IPS DF 6.9 (cell line): ENCODE results near the gene RABAC1.

Experiments
- DNase-seq: peaks from one replicate; pipeline ENCODE4 v3.0.0-alpha.2; 2013; ENCODE audit warnings: low read depth, low spot score
- H3K27ac ChIP-seq: one replicate; pipeline ENCODE4 v1.5.1; 2013; ENCODE audit warnings: low read length, control low read depth
- H3K27me3 ChIP-seq: 2 replicates; pipeline ENCODE4 v1.6.1; 2013; ENCODE audit warnings: mild to moderate bottlenecking, low read length; ENCODE audit not compliant: control insufficient read depth, insufficient read depth
- H3K36me3 ChIP-seq: 2 replicates; pipeline ENCODE4 v1.6.1; 2013; ENCODE audit warnings: low read length; ENCODE audit not compliant: control insufficient read depth, insufficient read depth
- H3K4me1 ChIP-seq: 2 replicates; pipeline ENCODE4 v1.6.1; 2013; ENCODE audit warnings: low read length; ENCODE audit not compliant: control insufficient read depth, insufficient read depth
- H3K4me3 ChIP-seq: 2 replicates; pipeline ENCODE4 v1.5.1; 2013; ENCODE audit warnings: mild to moderate bottlenecking, low read length
- H3K9me3 ChIP-seq: 2 replicates; pipeline ENCODE4 v1.6.1; 2013; ENCODE audit warnings: low read length, inconsistent platforms; ENCODE audit not compliant: control insufficient read depth, insufficient read depth
- WGBS: extraction: QIAGEN DNeasy Blood & Tissue Kit; methylation state at CpG from one replicate; pipeline ENCODE4 v1.1.7; 2013; ENCODE audit warnings: mixed read lengths, missing lambda C conversion rate; ENCODE audit not compliant: insufficient read length, insufficient coverage; 5-methylcytosine and 5-hydroxymethylcytosine counted together

RABAC1 gene

DNA sequence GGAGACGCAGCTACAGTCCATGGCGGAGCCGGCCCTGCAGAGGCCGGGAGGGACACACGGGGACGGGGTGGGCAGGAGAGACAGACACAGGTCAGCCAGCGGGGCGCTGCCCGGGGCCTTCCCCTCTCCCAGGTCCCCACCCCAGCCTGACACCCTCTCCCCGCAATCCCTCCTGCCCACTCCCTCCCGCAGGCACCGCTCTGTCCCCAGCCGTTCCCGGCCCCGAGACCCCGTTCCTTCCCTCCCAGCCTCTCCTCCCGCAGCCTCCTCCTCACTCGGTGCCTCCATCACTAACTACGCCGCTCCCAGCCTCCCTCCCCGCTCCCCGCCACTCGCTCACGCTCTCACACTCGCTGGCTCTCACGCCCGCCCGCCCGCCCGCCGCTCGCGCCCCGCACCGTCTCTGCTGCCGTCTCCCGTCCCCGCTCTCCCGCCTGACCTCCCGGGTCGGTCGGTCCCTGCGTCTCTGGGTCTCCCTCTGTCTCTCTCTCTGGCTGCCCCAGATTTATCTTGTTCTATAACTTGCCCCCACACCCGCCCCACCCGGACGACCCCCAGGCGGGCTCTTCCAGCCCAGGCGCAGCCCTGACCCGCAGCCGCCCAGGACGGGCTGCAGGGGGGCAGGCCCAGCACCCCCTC is 46.1 kb downstream of the RABAC1 start:
- no peaks in the 10 kb centered on the region for H3K36me3 ChIP-seq
- WGBS: no CpG with 5 or more reads among the region's 51 CpGs
- peaks cover 72% of the 10 kb centered on the region for H3K27me3 ChIP-seq
- peak overlapping the region; percentile 6; the same call in 1 of the 2 replicates for H3K4me3 ChIP-seq
- H3K27ac ChIP-seq: no peak overlapping the region
- no peak for DNase-seq
- no peaks in the 10 kb centered on the region for H3K9me3 ChIP-seq
- H3K4me1 ChIP-seq: peaks cover 3% of the 10 kb centered on the region; the same call in 1 of the 2 replicates

DNA sequence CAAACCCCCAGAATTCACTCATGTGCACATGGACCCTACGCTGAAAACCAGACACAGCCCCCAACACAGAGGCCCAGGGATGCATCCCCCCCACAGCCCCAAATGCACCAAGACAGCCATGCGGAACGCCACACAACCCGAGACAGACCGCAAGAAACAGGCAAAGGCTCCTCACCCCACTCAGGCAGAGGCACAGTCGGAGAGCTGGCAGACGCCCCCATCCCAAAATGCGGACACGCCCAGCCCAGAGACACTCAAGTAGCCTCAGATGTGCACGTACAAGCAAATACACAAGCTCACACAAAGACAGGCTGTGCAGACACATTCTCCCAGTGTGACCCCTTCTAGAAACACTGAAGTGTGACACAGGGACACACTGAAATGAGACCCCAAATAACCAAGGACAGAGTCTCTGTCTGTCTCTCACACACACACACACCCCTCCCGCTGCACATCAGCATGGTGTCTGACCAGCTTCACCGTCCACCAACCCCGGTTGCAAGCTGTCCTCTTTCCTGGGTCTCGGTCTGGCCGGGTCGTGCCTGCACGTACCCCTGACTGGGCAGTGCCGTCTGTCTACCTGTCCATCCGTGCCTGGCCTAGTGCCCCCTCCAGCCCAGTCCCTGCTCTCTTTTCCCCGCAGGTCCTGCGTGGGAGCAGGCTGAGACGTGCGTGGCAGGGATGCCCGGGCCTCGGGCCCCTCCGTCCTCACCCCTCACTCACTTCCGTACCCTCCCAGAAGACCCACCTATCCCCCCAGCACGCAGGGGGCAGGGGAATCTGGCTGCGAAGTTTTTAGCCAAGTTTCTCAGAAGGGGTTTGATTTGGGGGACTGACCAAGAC is 47.0 kb downstream of the RABAC1 start:
- H3K27me3 ChIP-seq: peaks cover 66% of the 10 kb centered on the region
- no peaks in the 10 kb centered on the region for H3K9me3 ChIP-seq
- H3K27ac ChIP-seq: no peak overlapping the region
- H3K36me3 ChIP-seq: no peaks in the 10 kb centered on the region
- H3K4me3 ChIP-seq: no peak overlapping the region
- WGBS: no CpG with 5 or more reads among the region's 29 CpGs
- DNase-seq: no peak
- peaks cover 3% of the 10 kb centered on the region; the same call in 1 of the 2 replicates for H3K4me1 ChIP-seq

DNA sequence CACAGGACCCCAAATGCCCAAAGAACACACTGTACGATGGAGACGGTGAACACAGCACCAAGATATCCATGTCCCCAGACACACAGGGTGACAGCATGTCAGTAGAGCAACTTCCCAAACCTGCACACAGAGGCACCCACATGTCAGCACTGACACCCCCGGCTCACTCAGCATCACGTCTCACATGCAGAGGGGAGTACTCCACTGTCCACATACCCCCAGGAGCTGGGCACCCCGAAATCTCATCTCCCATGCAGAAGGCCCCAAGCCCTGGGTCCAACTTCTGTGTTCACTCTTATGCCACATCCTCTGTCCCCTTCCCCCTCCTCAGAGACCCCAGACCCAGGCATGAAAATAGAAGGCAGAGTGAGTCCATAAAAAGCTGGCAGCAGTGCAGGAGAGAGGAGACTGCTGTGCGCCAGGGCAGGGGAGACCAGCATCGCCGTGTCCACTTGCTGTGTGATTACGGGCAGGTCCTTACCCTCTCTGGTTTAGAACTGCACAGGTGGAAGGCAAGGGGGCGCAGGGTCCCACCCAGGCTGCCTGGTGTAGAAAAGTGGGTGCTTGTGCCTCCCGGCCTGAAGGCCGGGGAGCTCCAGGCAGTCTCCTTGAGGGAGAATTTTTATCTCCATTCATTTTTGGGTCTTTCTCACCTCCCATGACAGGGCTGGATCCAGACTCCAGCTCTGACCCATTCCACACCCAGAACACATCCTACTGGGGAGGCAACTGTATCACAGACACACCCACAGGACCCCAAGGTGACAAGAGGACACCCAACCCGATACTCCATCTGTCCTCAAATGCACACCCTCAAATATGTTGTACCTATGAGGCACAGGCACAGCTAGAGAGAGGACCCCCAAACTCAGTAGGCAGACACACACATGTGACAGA is 47.9 kb downstream of the RABAC1 start:
- WGBS: no CpG with 5 or more reads among the region's 13 CpGs

DNA sequence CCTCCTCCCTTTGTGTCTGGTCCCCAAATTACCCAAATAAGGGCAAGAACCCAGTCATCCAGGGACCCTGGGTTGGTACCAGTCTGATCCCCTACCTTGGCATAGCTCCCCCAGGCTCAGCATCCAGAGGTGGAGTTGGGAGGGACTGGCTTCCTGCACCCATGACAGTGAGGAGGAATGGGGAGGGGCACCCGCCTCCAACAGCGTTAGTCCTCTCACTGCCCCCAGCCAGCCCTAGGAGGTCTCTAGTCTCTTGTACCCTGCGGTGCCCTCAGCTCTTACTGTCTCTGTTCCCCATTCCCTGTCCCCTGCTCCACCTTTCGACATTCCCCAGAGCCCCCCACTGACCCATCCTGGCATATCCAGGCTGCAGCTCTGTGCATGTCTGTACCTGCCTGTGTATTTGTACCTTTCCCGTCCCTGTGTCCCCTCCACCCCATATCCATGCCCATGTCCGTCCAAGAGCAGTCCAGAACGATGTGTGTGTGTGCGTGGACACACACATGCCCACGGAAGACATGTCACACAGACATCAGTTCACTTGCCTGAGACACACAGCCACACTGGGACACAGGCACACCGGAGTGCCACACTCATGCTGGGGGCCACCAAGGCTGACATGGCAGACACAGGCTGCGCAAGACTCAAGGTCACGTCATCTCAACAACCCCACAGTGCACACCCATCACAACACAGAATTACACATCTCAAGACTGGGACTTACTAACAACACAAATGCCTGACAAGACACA is 48.7 kb downstream of the RABAC1 start:
- H3K27ac ChIP-seq: no peak overlapping the region
- H3K36me3 ChIP-seq: 0 out of 2 replicates have a peak, but pooled peaks cover under 1% of the 10 kb centered on the region
- WGBS: no CpG with 5 or more reads among the region's 12 CpGs
- H3K27me3 ChIP-seq: peaks cover 50% of the 10 kb centered on the region
- DNase-seq: no peak
- peaks cover 3% of the 10 kb centered on the region; the same call in 1 of the 2 replicates for H3K4me1 ChIP-seq
- no peaks in the 10 kb centered on the region for H3K9me3 ChIP-seq
- H3K4me3 ChIP-seq: no peak overlapping the region

More for the DNA sequence above, 47.9 kb downstream of the RABAC1 start:
- H3K9me3 ChIP-seq: no peaks in the 10 kb centered on the region
- no peak for DNase-seq
- H3K27ac ChIP-seq: no peak overlapping the region
- H3K4me1 ChIP-seq: peaks cover 3% of the 10 kb centered on the region; the same call in 1 of the 2 replicates
- no peak overlapping the region for H3K4me3 ChIP-seq
- H3K27me3 ChIP-seq: peaks cover 57% of the 10 kb centered on the region
- H3K36me3 ChIP-seq: no peaks in the 10 kb centered on the region

DNA sequence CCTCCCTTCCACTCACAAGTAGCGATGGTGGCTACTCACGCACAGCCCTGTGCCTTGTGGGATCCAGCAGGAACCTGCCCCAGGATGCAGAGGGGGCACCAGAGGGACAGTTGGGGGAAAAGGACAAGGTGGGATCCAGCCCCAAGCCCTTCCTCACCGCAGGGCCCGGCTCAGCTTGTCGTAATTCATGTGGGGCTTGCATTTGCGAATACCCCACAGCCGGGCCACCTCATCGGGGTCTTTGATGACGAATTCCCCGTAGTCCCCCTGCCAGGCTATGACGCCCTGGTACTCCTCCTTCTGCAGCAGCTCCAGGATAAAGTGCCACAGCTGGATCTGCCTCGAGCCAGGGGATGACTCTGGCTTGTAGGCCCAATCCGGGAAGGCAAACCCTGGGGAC is 49.4 kb downstream of the RABAC1 start:
- Histone ChIP-seq H3K4me3 (no peak overlapping the region), H3K4me1 (no peaks in the 10 kb centered on the region; the same call in 1 of the 2 replicates), H3K9me3 (no peaks in the 10 kb centered on the region), H3K27me3 (peaks cover 44% of the 10 kb centered on the region), H3K36me3 (0 out of 2 replicates have a peak, but pooled peaks cover 5% of the 10 kb centered on the region), H3K27ac (no peak overlapping the region)
- no peak for DNase-seq
- no CpG with 5 or more reads among the region's 13 CpGs for WGBS

DNA sequence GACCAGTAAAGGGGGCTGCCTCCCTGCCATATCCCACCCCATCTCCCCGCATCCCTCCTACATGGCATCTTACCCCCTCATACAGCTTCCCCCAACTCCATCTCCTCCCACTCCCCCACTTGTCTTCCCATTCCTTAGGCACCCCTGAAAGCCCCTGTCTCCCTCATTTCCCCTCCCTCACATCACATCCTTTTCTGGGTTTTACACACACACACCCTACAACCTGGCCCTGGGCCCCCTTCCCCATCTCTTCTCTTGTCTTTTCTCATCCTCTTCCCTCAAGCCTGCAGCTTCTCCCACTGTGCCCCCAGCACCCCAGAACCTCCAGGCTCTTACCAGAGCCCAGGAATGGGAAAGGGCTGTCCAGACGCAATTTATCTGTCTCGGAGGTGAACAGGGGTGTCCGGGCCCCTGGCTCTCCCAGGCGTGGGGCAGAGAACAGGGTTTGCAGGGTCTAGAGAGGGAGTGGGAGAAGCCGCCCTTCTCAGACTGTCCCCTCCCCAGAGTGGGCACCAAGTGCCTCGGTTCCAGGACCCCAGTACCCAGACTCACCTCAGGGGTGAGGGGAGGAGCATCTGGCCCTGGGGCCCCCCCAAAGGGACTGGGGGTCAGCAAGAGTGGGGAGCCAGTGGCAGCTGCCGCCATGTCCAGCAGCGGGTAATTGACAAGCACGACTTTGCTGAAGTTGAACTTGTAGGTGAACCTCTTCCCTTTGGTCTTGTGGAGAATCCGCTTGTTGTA is 50.2 kb downstream of the RABAC1 start:
- Histone ChIP-seq H3K27ac (no peak overlapping the region), H3K9me3 (no peaks in the 10 kb centered on the region), H3K27me3 (peaks cover 36% of the 10 kb centered on the region), H3K36me3 (peaks cover 9% of the 10 kb centered on the region), H3K4me3 (no peak overlapping the region), H3K4me1 (no peaks in the 10 kb centered on the region; the same call in 1 of the 2 replicates)
- DNase-seq: no peak
- no CpG with 5 or more reads among the region's 11 CpGs for WGBS

DNA sequence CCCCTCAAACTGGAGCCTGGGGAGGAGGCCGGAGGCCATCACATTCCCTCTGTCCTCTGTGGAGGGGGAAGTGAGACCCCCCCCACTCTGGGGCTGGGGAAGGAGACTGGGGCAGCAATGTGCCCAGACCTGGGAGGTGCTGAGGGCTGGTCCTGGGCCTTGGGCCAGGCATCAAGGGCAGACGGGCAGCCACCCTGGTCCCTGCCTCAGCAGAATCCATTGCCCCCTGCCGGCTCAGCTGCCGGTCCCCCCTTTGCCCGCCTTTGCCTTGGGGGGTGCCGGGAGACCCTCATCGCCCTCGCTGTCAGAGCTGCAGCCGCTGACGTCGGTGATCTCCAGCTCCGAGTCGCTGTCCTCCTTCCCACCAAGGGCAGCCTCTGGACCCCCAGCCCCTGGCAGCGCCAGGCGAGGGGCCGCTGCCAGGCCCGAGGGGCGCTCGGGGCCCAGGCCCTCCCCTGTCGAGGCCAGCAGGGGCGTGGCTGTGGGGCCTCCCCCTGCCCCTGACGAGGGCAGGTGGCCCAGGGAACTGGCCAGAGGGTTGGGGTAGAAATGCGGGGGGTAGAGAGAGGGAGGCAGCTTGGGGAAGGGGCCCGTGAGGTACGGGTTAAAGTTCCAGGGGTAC is 51.0 kb downstream of the RABAC1 start:
- Histone ChIP-seq H3K9me3 (no peaks in the 10 kb centered on the region), H3K27me3 (peaks cover 29% of the 10 kb centered on the region), H3K36me3 (peaks cover 17% of the 10 kb centered on the region), H3K4me3 (no peak overlapping the region), H3K27ac (no peak overlapping the region), H3K4me1 (no peaks in the 10 kb centered on the region; the same call in 1 of the 2 replicates)
- WGBS: no CpG with 5 or more reads among the region's 25 CpGs
- no peak for DNase-seq

DNA sequence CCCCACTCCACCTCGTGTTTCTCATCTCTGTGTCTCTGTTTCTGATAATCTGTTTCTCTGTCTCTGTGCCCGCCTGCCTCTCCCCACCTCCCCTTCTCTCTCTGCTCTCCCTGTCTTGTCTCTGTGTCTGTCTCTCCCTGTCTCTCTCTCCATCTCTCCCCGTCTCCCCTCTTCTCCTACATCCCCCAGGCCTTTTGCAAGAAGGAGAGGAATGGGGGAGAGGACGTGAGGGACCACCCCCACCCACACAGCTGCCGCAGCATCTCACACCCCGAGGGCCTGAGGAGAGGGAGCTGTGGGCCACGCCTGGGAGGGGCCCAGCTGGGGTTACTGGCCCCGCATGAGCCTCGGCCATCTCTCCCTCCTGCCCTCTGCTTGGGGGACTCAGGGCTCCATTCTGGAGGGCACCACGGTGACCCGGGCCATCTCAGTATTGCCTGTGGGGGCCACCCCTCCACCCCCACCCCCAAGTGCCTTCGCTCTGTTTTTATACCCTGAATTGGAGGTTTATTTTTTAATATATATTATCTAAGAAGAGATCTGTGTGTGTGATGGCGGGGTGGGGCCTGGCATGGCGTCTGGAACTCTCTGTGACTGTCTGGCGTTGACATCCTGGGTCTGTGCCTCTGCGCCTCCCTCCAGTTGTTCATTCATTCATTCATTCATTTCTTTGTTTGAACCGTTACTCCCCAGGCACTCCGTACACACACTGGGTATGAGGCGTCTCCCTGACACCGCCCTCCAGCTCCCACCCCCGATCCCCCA is 52.0 kb downstream of the RABAC1 start:
- Histone ChIP-seq H3K4me1 (no peaks in the 10 kb centered on the region), H3K27me3 (peaks cover 20% of the 10 kb centered on the region), H3K4me3 (no peak overlapping the region), H3K36me3 (peaks cover 23% of the 10 kb centered on the region), H3K27ac (no peak overlapping the region), H3K9me3 (no peaks in the 10 kb centered on the region)
- DNase-seq: no peak
- no CpG with 5 or more reads among the region's 21 CpGs for WGBS
